Trophoblast cell (in vitro differentiated cells and primary cell): ENCODE data around the gene MC1R.

Experiments
- DNase-seq, 2 donors: peaks; one replicate each; pipeline ENCODE4 v3.0.0-alpha.2; 2016
- H2AFZ ChIP-seq: 2 replicates; pipeline ENCODE4 v1.6.1; 2013; ENCODE audit warnings: low read length, moderate library complexity, mild to moderate bottlenecking; ENCODE audit not compliant: insufficient read depth, poor library complexity
- H2AK5ac ChIP-seq: 2 replicates; pipeline ENCODE4 v1.6.1; 2013; ENCODE audit warnings: mild to moderate bottlenecking, low read length
- H2BK120ac ChIP-seq: 2 replicates; pipeline ENCODE4 v1.6.1; 2013; ENCODE audit warnings: low read length, mild to moderate bottlenecking, moderate library complexity; ENCODE audit not compliant: insufficient read depth, poor library complexity
- H2BK12ac ChIP-seq: 2 replicates; pipeline ENCODE4 v1.6.1; 2013; ENCODE audit warnings: mild to moderate bottlenecking, low read length, moderate library complexity
- H2BK5ac ChIP-seq: 2 replicates; pipeline ENCODE4 v1.6.1; 2013; ENCODE audit warnings: low read length, low read depth, moderate library complexity, mild to moderate bottlenecking; ENCODE audit not compliant: poor library complexity
- H3K14ac ChIP-seq: 2 replicates; pipeline ENCODE4 v1.6.1; 2013; ENCODE audit warnings: mild to moderate bottlenecking, low read length
- H3K18ac ChIP-seq: 2 replicates; pipeline ENCODE4 v1.6.1; 2013; ENCODE audit warnings: mild to moderate bottlenecking, low read length
- H3K23ac ChIP-seq: 2 replicates; pipeline ENCODE4 v1.6.1; 2013; ENCODE audit warnings: low read length
- H3K27ac ChIP-seq: 2 replicates; pipeline ENCODE4 v1.5.1; 2013; ENCODE audit warnings: low read depth, mild to moderate bottlenecking, inconsistent platforms, low read length, moderate library complexity
- H3K27me3 ChIP-seq: 2 replicates; pipeline ENCODE4 v1.6.1; 2013; ENCODE audit warnings: inconsistent platforms, mild to moderate bottlenecking, low read length, moderate library complexity; ENCODE audit not compliant: insufficient read depth
- H3K36me3 ChIP-seq, 2 experiments: 1 replicate in 1 of 2; 2 replicates in 1 of 2; pipeline ENCODE4 v1.6.1; 2013; ENCODE audit warnings: low read length in 2 of 2, mild to moderate bottlenecking in 2 of 2, moderate library complexity in 1 of 2; ENCODE audit not compliant: insufficient read depth in 2 of 2, control insufficient read depth in 1 of 2
- H3K4ac ChIP-seq: 2 replicates; pipeline ENCODE4 v1.6.1; 2013; ENCODE audit warnings: low read depth, mild to moderate bottlenecking, low read length, moderate library complexity
- H3K4me1 ChIP-seq, 2 experiments: 1 replicate in 1 of 2; 2 replicates in 1 of 2; pipeline ENCODE4 v1.6.1; 2013; ENCODE audit warnings: low read length in 2 of 2, mild to moderate bottlenecking in 2 of 2, moderate library complexity in 1 of 2; ENCODE audit not compliant: insufficient read depth in 2 of 2, control insufficient read depth in 1 of 2
- H3K4me2 ChIP-seq: 2 replicates; pipeline ENCODE4 v1.6.1; 2013; ENCODE audit warnings: inconsistent platforms, mild to moderate bottlenecking, low read length, moderate library complexity
- H3K4me3 ChIP-seq: 2 replicates; pipeline ENCODE4 v1.5.1; 2013; ENCODE audit warnings: mild to moderate bottlenecking, low read depth, low read length, inconsistent platforms
- H3K79me1 ChIP-seq: one replicate; pipeline ENCODE4 v1.6.1; 2013; ENCODE audit warnings: low read length
- H3K79me2 ChIP-seq: 2 replicates; pipeline ENCODE4 v1.6.1; 2013; ENCODE audit warnings: low read length, mild to moderate bottlenecking; ENCODE audit not compliant: control insufficient read depth, insufficient read depth, poor library complexity
- H3K9ac ChIP-seq: 2 replicates; pipeline ENCODE4 v1.6.1; 2013; ENCODE audit warnings: mild to moderate bottlenecking, low read length
- H3K9me3 ChIP-seq: 2 replicates; pipeline ENCODE4 v1.6.1; 2013; ENCODE audit warnings: low read depth, mild to moderate bottlenecking, control low read depth, inconsistent platforms, low read length; ENCODE audit not compliant: insufficient read depth
- H4K12ac ChIP-seq: 2 replicates; pipeline ENCODE4 v1.6.1; 2013; ENCODE audit warnings: low read depth, mild to moderate bottlenecking, low read length, moderate library complexity
- H4K8ac ChIP-seq: 2 replicates; pipeline ENCODE4 v1.6.1; 2013; ENCODE audit warnings: low read depth, mild to moderate bottlenecking, low read length, moderate library complexity
- H4K91ac ChIP-seq: one replicate; pipeline ENCODE4 v1.6.1; 2013; ENCODE audit warnings: low read depth, mild to moderate bottlenecking, low read length, moderate library complexity
- whole genome bisulfite sequencing: extraction: QIAGEN DNeasy Blood & Tissue Kit; methylation state at CpG from one replicate; pipeline ENCODE4 v1.1.7; 2013; ENCODE audit warnings: missing lambda C conversion rate; ENCODE audit not compliant: insufficient read length, insufficient coverage; ENCODE audit errors: extremely low coverage; 5-methylcytosine and 5-hydroxymethylcytosine counted together

Gene MC1R

GRCh38 chr16:89951509-89951908 is 32.8 kb downstream of the MC1R start:
- H4K12ac ChIP-seq: no peak overlapping the region
- no peak overlapping the region for H3K9ac ChIP-seq
- no peak for DNase-seq
- no peak overlapping the region for H3K4ac ChIP-seq
- no peaks in the 10 kb centered on the region for H3K79me1 ChIP-seq
- H3K4me1 ChIP-seq: peaks cover 2 to 12% of the 10 kb centered on the region in 2 experiments
- no peak overlapping the region for H3K4me2 ChIP-seq
- H3K18ac ChIP-seq: no peak overlapping the region
- no peak overlapping the region for H3K27ac ChIP-seq
- no peak overlapping the region for H2BK12ac ChIP-seq
- no peak overlapping the region for H4K91ac ChIP-seq
- no peak overlapping the region for H2BK120ac ChIP-seq
- H2AK5ac ChIP-seq: no peak overlapping the region
- H3K9me3 ChIP-seq: peaks cover 4% of the 10 kb centered on the region
- H3K4me3 ChIP-seq: no peak overlapping the region
- H4K8ac ChIP-seq: no peak overlapping the region
- H3K23ac ChIP-seq: no peak overlapping the region
- no CpG with 5 or more reads among the region's 5 CpGs for WGBS
- H2AFZ ChIP-seq: no peak overlapping the region
- peaks cover 6% of the 10 kb centered on the region for H3K27me3 ChIP-seq
- no peak overlapping the region for H2BK5ac ChIP-seq
- no peaks in the 10 kb centered on the region for H3K79me2 ChIP-seq
- peaks cover 11 to 17% of the 10 kb centered on the region in 2 experiments for H3K36me3 ChIP-seq
- H3K14ac ChIP-seq: no peak overlapping the region

GRCh38 chr16:89952049-89952448 is 33.4 kb downstream of the MC1R start:
- Histone ChIP-seq H3K27ac (no peak overlapping the region), H2BK12ac (no peak overlapping the region), H3K14ac (no peak overlapping the region), H3K36me3 (peaks cover 16 to 22% of the 10 kb centered on the region in 2 experiments), H3K18ac (no peak overlapping the region), H3K27me3 (peaks cover 6% of the 10 kb centered on the region), H4K8ac (no peak overlapping the region), H2AFZ (no peak overlapping the region), H3K4ac (no peak overlapping the region), H2AK5ac (no peak overlapping the region), H3K79me2 (no peaks in the 10 kb centered on the region), H2BK5ac (no peak overlapping the region), H3K23ac (no peak overlapping the region), H3K4me1 (peaks cover 2 to 12% of the 10 kb centered on the region in 2 experiments), H2BK120ac (no peak overlapping the region), H3K79me1 (no peaks in the 10 kb centered on the region), H4K91ac (no peak overlapping the region), H3K9ac (no peak overlapping the region), H3K4me2 (no peak overlapping the region), H4K12ac (no peak overlapping the region), H3K9me3 (peaks cover 4% of the 10 kb centered on the region), H3K4me3 (no peak overlapping the region)
- DNase-seq: no peak
- no CpG with 5 or more reads among the region's 12 CpGs for WGBS

- whole genome bisulfite sequencing: no CpG with 5 or more reads among the region's 6 CpGs
- peaks cover 2 to 12% of the 10 kb centered on the region in 2 experiments for H3K4me1 ChIP-seq
- no peak overlapping the region for H4K91ac ChIP-seq
- no peak overlapping the region for H3K23ac ChIP-seq
- no peak overlapping the region for H3K27ac ChIP-seq
- H3K4me2 ChIP-seq: no peak overlapping the region
- H3K9ac ChIP-seq: no peak overlapping the region
- no peak overlapping the region for H2AK5ac ChIP-seq
- H2BK12ac ChIP-seq: no peak overlapping the region
- H2BK5ac ChIP-seq: no peak overlapping the region
- H3K4ac ChIP-seq: no peak overlapping the region
- H3K79me2 ChIP-seq: no peaks in the 10 kb centered on the region
- H3K9me3 ChIP-seq: peaks cover 3% of the 10 kb centered on the region
- H3K4me3 ChIP-seq: no peak overlapping the region
- no peak overlapping the region for H4K8ac ChIP-seq
- no peak for DNase-seq
- no peak overlapping the region for H2AFZ ChIP-seq
- H3K27me3 ChIP-seq: peaks cover 5% of the 10 kb centered on the region
- no peak overlapping the region for H3K14ac ChIP-seq
- H3K18ac ChIP-seq: no peak overlapping the region
- no peak overlapping the region for H2BK120ac ChIP-seq
- H3K36me3 ChIP-seq: peaks cover 21 to 27% of the 10 kb centered on the region in 2 experiments
- no peak overlapping the region for H4K12ac ChIP-seq
- no peaks in the 10 kb centered on the region for H3K79me1 ChIP-seq
Observed at GRCh38 chr16:89952551-89952950, 33.9 kb downstream of the MC1R start.

- no peak overlapping the region for H3K14ac ChIP-seq
- H3K79me2 ChIP-seq: no peaks in the 10 kb centered on the region
- WGBS: no CpG with 5 or more reads among the region's 11 CpGs
- H2BK120ac ChIP-seq: no peak overlapping the region
- H3K79me1 ChIP-seq: no peaks in the 10 kb centered on the region
- no peaks in the 10 kb centered on the region for H3K27me3 ChIP-seq
- H4K8ac ChIP-seq: no peak overlapping the region
- no peak overlapping the region for H2AK5ac ChIP-seq
- H4K91ac ChIP-seq: no peak overlapping the region
- no peak overlapping the region for H4K12ac ChIP-seq
- H3K4me1 ChIP-seq: peaks cover 2 to 8% of the 10 kb centered on the region in 2 experiments
- H3K18ac ChIP-seq: no peak overlapping the region
- no peak overlapping the region for H2BK12ac ChIP-seq
- no peak overlapping the region for H3K9ac ChIP-seq
- H3K4ac ChIP-seq: no peak overlapping the region
- H3K4me3 ChIP-seq: no peak overlapping the region
- no peak overlapping the region for H3K27ac ChIP-seq
- DNase-seq: no peak
- no peak overlapping the region for H2AFZ ChIP-seq
- no peak overlapping the region for H3K4me2 ChIP-seq
- peaks cover 30 to 39% of the 10 kb centered on the region in 2 experiments for H3K36me3 ChIP-seq
- no peak overlapping the region for H3K23ac ChIP-seq
- H3K9me3 ChIP-seq: peaks cover 2% of the 10 kb centered on the region
- H2BK5ac ChIP-seq: no peak overlapping the region
Observed at GRCh38 chr16:89953671-89954406, 35.2 kb downstream of the MC1R start.
